Ramos (cell line): ENCODE results near the gene PHKG2.

Experiments
- in situ Hi-C: fragments of 300-500 bp; cut with MboI; formaldehyde crosslinking; loops from one replicate; pipeline ENCODE4 v1.14.3; 2022; ENCODE audit warnings: low sequenced_read_pairs; ENCODE audit not compliant: unreplicated experiment

PHKG2 gene

DNA sequence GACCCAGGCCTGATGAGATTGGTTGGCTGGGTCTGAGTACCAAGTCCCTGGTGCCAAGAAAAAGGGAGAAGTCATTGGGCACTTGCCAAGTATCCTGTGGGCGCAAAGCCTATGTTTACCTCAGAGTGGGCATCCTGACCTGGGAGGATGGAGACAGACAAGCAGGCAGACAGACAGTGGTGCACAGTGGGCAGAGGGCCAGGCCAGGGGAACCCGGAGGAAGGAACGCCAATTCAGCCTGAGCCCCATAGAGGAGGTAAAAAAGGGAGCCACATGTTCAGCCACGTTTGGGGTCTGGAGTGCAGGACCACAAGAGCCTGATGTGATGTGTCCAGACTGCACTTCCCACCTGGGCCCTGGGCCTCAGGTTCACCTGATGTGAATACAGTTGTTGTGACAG, 5.4 kb downstream of the PHKG2 start:
- in situ Hi-C loops, result no loop called here

- in situ Hi-C loops, result no loop called here
Observed at GRCh38 chr16:30755955-30756780, 7.9 kb downstream of the PHKG2 start.

- in situ Hi-C loops, result no loop called here
Observed at GRCh38 chr16:30756781-30757100, 8.5 kb downstream of the PHKG2 start.

- in situ Hi-C loops, result no loop called here
Observed at GRCh38 chr16:30757316-30757715, 9.1 kb downstream of the PHKG2 start.

GRCh38 chr16:30758988-30759491, 10.8 kb downstream of the PHKG2 start:
- in situ Hi-C loops, result no loop called here

- in situ Hi-C loops, result no loop called here
Observed at GRCh38 chr16:30760001-30760559, 11.9 kb downstream of the PHKG2 start.

DNA sequence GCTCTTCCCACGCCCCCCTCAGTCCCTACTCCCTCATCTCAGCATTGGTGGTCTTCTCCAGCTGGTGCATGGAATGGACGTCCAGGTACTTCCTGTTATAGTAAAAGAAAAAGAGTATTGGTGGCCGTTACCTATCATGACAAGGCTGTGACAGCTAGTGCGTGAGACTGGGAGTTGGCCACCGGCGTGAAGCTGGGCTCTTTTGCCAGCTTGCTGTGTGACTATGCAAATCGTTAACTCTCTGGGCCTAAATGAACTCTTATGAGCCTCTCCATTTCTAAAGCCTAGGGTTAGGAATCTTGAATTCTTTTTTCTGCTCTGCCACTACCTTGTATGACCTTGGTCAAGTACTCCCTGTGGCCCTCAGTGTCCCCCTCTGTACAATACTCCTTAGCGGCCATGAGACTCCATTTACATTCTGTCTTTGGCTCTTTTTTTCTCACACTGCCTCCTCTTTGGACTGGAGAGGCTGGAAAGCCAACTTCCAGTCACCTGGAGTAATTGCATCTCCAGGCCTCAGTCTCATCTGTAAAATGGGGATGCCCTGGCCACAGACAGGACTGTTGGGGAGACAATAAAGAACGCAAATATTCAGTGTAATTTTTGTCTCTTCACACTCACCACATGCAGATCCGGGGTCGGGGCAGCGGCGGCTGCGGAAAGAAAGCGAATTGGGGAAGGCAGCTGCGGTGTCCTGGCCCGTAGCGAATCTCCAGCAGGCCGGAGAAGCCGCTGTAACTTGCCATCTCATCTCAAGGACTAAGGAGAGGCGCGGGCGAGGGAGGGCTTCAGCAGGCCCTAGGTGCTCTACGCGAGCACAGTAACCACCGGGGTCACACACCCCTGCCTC, 12.6 kb downstream of the PHKG2 start:
- in situ Hi-C loops, result no loop called here

DNA sequence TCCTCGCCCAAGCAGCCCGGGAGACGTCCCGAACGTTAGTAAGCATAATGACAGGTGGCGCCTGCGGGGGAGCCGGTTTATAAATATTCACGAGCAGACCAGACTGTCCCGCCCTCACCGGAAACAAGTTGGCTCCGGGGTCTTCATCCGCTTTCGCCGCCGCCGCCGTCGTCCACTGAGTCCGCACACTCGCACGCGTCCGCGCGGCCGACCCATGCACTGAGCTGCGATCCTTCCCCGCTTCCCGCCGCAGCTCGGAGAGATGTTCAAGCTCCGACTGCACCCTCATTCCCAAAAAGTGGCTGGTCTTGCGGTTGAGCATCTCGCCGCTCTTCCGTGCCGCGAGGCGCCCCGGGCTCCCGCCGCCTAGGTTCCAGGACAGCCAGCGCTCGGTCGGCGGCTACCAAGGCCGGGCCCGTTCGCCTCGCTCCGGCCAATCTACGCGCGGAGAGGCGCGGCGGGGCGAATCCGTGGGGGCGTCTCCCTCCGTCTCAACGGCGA, 13.3 kb downstream of the PHKG2 start:
- in situ Hi-C loops, result no loop called here

GRCh38 chr16:30761928-30762902, 14.0 kb downstream of the PHKG2 start, which contains the start of the genes CFAP119 and RNF40:
TSS of gene CFAP119 (minus strand) at chr16:30762062. CDS start at chr16:30761748, 314 bp downstream.
TSS of gene RNF40 (plus strand) at chr16:30762322. CDS start at chr16:30762546, 224 bp downstream.
- in situ Hi-C loops, result no loop called here

DNA sequence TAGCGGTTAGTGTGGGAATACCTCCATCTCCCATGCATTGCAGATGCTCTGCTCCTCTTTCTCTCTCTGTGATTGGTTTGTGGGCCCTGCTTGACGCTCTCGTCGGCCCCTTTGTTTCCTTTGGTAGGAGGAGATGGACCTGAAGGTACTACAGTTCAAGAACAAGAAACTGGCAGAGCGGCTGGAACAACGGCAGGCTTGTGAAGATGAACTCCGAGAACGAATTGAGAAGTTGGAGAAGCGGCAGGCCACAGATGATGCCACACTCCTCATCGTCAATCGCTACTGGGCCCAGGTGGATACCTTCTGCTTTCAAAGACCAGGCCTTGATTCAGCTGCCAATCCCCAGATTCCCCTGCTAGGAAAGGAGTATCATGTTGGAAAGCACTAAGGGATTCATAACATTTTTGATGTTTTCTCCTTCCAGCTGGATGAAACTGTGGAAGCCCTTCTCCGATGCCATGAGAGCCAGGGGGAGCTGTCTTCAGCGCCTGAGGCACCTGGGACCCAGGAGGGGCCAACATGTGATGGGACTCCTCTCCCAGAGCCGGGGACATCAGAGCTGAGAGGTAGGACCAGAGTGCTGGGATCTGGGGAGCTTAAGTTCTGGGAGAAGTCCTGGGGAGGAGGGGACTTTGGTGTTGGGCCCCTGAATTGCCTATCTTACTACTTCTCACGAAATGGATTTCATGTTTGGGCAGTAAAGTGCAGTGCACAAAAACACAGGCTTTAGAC, 14.9 kb downstream of the PHKG2 start:
- in situ Hi-C loops, result no loop called here

- in situ Hi-C loops, result no loop called here
Observed at GRCh38 chr16:30764086-30764485, 15.9 kb downstream of the PHKG2 start.

GRCh38 chr16:30764816-30765465, 16.7 kb downstream of the PHKG2 start:
- in situ Hi-C loops, result loop anchor here (5.0 kb wide), 1 partner anchor 42 kb away; no protein-coding TSS in a partner anchor

- in situ Hi-C loops, result loop anchor here (5.0 kb wide), 1 partner anchor 41 kb away; no protein-coding TSS in a partner anchor
Observed at GRCh38 chr16:30766206-30766932, 18.1 kb downstream of the PHKG2 start.

- in situ Hi-C loops, result loop anchor here (5.0 kb wide), 1 partner anchor 40 kb away; no protein-coding TSS in a partner anchor
Observed at GRCh38 chr16:30766933-30767284, 18.7 kb downstream of the PHKG2 start.

DNA sequence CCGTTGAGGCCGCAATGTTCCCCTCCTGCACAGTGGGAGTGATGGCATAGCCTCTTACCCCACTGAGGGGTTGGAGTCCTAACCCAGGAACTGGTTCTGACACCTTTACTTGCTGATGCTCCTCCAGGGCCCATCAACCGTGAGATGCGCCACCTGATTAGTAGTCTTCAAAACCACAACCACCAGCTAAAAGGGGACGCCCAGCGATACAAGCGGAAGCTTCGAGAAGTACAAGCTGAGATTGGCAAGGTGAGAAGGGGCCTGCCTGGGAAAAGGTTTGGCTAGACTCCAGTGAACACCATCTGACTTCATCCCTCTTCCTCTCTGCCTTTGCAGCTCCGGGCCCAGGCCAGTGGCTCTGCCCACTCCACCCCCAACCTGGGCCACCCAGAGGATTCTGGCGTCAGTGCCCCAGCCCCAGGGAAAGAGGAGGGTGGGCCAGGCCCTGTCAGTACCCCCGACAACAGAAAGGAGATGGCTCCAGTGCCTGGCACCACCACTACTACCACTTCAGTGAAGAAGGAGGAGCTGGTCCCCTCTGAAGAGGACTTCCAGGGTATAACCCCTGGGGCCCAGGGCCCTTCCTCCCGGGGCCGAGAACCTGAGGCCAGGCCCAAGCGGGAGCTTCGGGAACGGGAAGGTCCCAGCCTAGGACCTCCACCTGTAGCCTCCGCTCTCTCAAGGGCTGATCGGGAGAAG, 19.7 kb downstream of the PHKG2 start:
- in situ Hi-C loops, result loop anchor here (5.0 kb wide), 1 partner anchor 39 kb away; no protein-coding TSS in a partner anchor

DNA sequence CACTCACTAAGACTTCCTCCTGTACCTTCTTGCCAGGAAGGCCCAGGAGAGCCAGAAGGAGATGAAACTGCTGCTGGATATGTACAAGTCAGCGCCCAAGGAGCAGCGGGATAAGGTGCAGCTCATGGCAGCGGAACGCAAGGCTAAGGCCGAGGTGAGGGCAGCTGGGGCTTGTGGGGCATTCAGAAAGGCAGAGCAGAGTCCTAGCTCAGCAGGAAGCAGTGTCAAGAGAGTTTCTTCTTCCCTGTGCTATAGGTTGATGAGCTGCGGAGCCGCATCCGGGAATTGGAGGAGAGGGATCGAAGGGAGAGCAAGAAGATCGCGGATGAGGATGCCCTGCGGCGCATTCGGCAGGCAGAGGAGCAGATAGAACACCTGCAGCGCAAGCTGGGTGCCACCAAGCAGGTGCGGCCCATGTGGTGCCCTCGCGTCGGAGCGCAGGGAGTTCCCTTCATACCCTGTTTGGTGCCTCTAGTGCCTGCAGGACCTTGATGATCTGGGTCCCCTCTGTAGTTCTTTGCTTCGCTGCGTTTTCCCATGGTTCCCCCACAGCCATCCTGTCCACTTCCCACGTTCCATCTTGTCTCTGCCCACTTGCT, 20.5 kb downstream of the PHKG2 start:
- in situ Hi-C loops, result loop anchor here (5.0 kb wide), 1 partner anchor 39 kb away; no protein-coding TSS in a partner anchor
